CD14-positive monocyte (primary cell): ENCODE results near the gene ATAD3A. TPM values are rescaled to one million over a fixed set of nuclear protein-coding genes. Genes with fewer than 3 reads are reported as not detected.

Experiments used
- DNase-seq, 3 donors: peaks; one replicate each; pipeline ENCODE4 v3.0.0-alpha.2; 2011 to 2022
- H2AFZ ChIP-seq: 2 replicates; pipeline ENCODE4 v1.6.0; 2012; ENCODE audit warnings: mild to moderate bottlenecking, low read depth, low read length, inconsistent platforms; ENCODE audit not compliant: insufficient read depth, poor library complexity, severe bottlenecking
- H3K27ac ChIP-seq, 2 donors: 1 replicate in 1 of 2; 2 replicates in 1 of 2; pipeline ENCODE4 v1.5.1; 2012 to 2013; ENCODE audit warnings: low read length in 2 of 2, control low read depth in 1 of 2, inconsistent platforms in 1 of 2, low read depth in 1 of 2, mild to moderate bottlenecking in 1 of 2
- H3K27me3 ChIP-seq, 2 donors: one replicate each; pipeline versions ENCODE4 v1.6.0 to v1.6.1; 2011 to 2013; ENCODE audit warnings: low read length in 2 of 2; ENCODE audit not compliant: control insufficient read depth in 2 of 2, insufficient read depth in 2 of 2
- H3K36me3 ChIP-seq, 2 donors: replicated peaks in 1 of 2; 1 replicate in 1 of 2; 2 replicates in 1 of 2; pipeline versions ENCODE4 v1.5.1 to v1.6.1; 2012 to 2013; ENCODE audit warnings: low read length in 2 of 2, control low read depth in 1 of 2, inconsistent platforms in 1 of 2, mild to moderate bottlenecking in 1 of 2; ENCODE audit not compliant: insufficient read depth in 2 of 2, control insufficient read depth in 1 of 2
- H3K4me1 ChIP-seq, 2 donors: 1 replicate in 1 of 2; 2 replicates in 1 of 2; pipeline versions ENCODE4 v1.5.1 to v1.6.1; 2012 to 2013; ENCODE audit warnings: low read length in 2 of 2, control low read depth in 1 of 2, inconsistent platforms in 1 of 2, mild to moderate bottlenecking in 1 of 2, moderate library complexity in 1 of 2; ENCODE audit not compliant: insufficient read depth in 2 of 2, control insufficient read depth in 1 of 2
- H3K4me2 ChIP-seq: replicated peaks from 2 replicates; pipeline ENCODE3; 2012; ENCODE audit warnings: low read length, moderate library complexity, mild to moderate bottlenecking; ENCODE audit not compliant: poor library complexity, severe bottlenecking; ENCODE audit errors: extremely low read depth
- H3K4me3 ChIP-seq, 3 experiments: fragments of 200-600 bp in 1 of 3; sonication (generic) in 1 of 3; replicated peaks in 1 of 3; 1 replicate in 2 of 3; 2 replicates in 1 of 3; pipeline ENCODE4 v1.5.1; 2011 to 2013; ENCODE audit warnings: low read length in 3 of 3, mild to moderate bottlenecking in 3 of 3, control low read depth in 2 of 3, low read depth in 2 of 3, inconsistent platforms in 1 of 3, moderate library complexity in 1 of 3
- H3K79me2 ChIP-seq: 2 replicates; pipeline ENCODE4 v1.6.0; 2012; ENCODE audit warnings: mild to moderate bottlenecking, control low read depth, inconsistent platforms, low read length, moderate library complexity; ENCODE audit not compliant: insufficient read depth
- H3K9ac ChIP-seq: 2 replicates; pipeline ENCODE4 v1.6.0; 2017; ENCODE audit warnings: low read length, mild to moderate bottlenecking; ENCODE audit not compliant: insufficient read depth, poor library complexity, severe bottlenecking
- H3K9me3 ChIP-seq, 2 donors: replicated peaks in 1 of 2; 1 replicate in 1 of 2; 2 replicates in 1 of 2; pipeline versions ENCODE4 v1.5.1 to v1.6.1; 2012 to 2013; ENCODE audit warnings: low read length in 2 of 2, control low read depth in 1 of 2; ENCODE audit not compliant: control insufficient read depth in 1 of 2, insufficient read depth in 1 of 2
- H4K20me1 ChIP-seq: 2 replicates; pipeline ENCODE4 v1.6.0; 2012; ENCODE audit warnings: mild to moderate bottlenecking, low read length, control low read depth, moderate library complexity; ENCODE audit not compliant: insufficient read depth
- H3K27ac Mint-ChIP-seq, 7 donors: one replicate each; pipeline ENCODE4 v1.8.0; 2020; ENCODE audit warnings: mild to moderate bottlenecking in 7 of 7, mixed read lengths in 7 of 7, moderate library complexity in 6 of 7, inconsistent platforms in 2 of 7
- H3K27me3 Mint-ChIP-seq, 3 donors: one replicate each; pipeline ENCODE4 v1.8.0; 2021 to 2022; ENCODE audit warnings: low read depth in 3 of 3, mild to moderate bottlenecking in 3 of 3, mixed read lengths in 3 of 3, moderate library complexity in 3 of 3, inconsistent platforms in 1 of 3
- H3K36me3 Mint-ChIP-seq, 2 donors: one replicate each; pipeline ENCODE4 v1.8.0; 2020; ENCODE audit warnings: mixed read lengths in 2 of 2, inconsistent platforms in 1 of 2, mild to moderate bottlenecking in 1 of 2
- H3K4me1 Mint-ChIP-seq: one replicate; pipeline ENCODE4 v1.8.0; 2020; ENCODE audit warnings: mild to moderate bottlenecking, mixed read lengths
- H3K4me3 Mint-ChIP-seq, 2 donors: one replicate each; pipeline ENCODE4 v1.8.0; 2020; ENCODE audit warnings: mild to moderate bottlenecking in 2 of 2, mixed read lengths in 2 of 2, moderate library complexity in 1 of 2
- H3K9me3 Mint-ChIP-seq, 7 donors: one replicate each; pipeline ENCODE4 v1.8.0; 2020 to 2022; ENCODE audit warnings: mixed read lengths in 7 of 7, mild to moderate bottlenecking in 6 of 7, moderate library complexity in 6 of 7, inconsistent platforms in 2 of 7
- WGBS: methylation state at CpG from one replicate; pipeline ENCODE4 v1.1.5; 2013; ENCODE audit warnings: missing lambda C conversion rate; ENCODE audit not compliant: insufficient coverage; 5-methylcytosine and 5-hydroxymethylcytosine counted together
- intact Hi-C, 2 donors: fragments of 100-400 bp; cut with micrococcal nuclease; formaldehyde crosslinking; loops; one replicate each; pipeline versions ENCODE4 v1.15.0 to v1.15.1; 2023
- polyA plus RNA-seq, 3 donors: library from polyadenylated mRNA; depleted of rRNA in 1 of 3; unstranded in 2 of 3; stranded (reverse) in 1 of 3; fragments of 300-500 nt in 2 of 3; fragments of >200 nt in 1 of 3; fragmentation: Illumina TruSeq in 2 of 3; gene quantifications; 1 replicate in 2 of 3; 2 replicates in 1 of 3; pipeline ENCODE4 v1.2.3, GENCODE V29; 2012 to 2021
- TF ChIP-seq, protein P1 (sequence below): fragments of 200-600 bp; IDR thresholded peaks from one replicate; pipeline ENCODE4 v1.8.0; 2022; ENCODE audit warnings: antibody characterized with exemption, mild to moderate bottlenecking

Gene ATAD3A
- polyA plus RNA-seq, 3 donors = 4.1 to 14.0 (median 6.4) TPM

DNA sequence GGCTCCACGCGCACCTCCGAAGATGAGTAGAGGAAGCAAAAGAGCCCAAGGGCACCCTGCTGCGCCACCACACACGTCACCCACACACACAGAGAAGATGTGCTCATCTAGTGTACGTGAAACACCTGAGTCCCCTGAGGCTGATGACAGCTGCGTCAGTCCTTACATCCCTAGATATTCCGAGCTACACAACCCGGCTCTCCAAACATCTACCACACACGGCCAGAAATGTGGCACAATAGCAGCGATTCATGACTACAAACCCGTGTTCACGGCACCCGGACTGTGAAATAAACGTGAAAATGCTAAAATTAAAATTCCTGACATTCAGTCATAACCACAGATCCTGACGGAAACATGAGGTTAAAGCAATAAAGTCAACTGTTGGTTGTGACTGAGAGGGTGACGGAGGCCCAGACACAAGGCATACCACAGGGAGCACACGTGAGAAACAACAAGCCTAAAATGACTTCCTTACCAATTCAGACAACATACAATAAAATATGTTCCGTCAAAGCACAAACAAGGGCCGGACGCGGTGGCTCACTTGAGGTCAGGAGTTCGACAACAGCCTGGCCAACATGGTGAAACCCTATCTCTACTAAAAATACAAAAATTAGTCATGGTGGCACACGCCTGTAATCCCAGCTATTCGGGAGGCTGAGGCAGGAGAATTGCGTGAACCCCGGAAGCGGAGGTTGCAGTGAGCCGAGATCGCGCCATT lies 55.4 kb downstream of the ATAD3A start:
- Histone ChIP-seq H3K4me2 (no peak overlapping the region), H3K79me2 (peaks cover 99% of the 10 kb centered on the region), H3K9me3 (no peaks in the 10 kb centered on the region), H3K27me3 (no peaks in the 10 kb centered on the region), H3K4me1 (no peaks in the 10 kb centered on the region), H3K36me3 (peaks cover 51 to 76% of the 10 kb centered on the region in 2 donors), H3K9ac (no peak overlapping the region), H3K27ac (peak overlapping the region in 1 of 2 donors; percentile 36), H3K4me3 (no peak overlapping the region), H4K20me1 (peaks cover 97% of the 10 kb centered on the region), H2AFZ (no peak overlapping the region)
- WGBS = 95% methylated on average over 13 of the region's 31 CpGs
- peaks cover 18% of the 10 kb centered on the region for H3K4me1 Mint-ChIP-seq
- no peaks in the 10 kb centered on the region for H3K9me3 Mint-ChIP-seq
- intact Hi-C loops = no loop called here
- peak overlapping the region in 2 of 7 donors; percentile 33 to 74 for H3K27ac Mint-ChIP-seq
- TF ChIP-seq, protein P1, sequence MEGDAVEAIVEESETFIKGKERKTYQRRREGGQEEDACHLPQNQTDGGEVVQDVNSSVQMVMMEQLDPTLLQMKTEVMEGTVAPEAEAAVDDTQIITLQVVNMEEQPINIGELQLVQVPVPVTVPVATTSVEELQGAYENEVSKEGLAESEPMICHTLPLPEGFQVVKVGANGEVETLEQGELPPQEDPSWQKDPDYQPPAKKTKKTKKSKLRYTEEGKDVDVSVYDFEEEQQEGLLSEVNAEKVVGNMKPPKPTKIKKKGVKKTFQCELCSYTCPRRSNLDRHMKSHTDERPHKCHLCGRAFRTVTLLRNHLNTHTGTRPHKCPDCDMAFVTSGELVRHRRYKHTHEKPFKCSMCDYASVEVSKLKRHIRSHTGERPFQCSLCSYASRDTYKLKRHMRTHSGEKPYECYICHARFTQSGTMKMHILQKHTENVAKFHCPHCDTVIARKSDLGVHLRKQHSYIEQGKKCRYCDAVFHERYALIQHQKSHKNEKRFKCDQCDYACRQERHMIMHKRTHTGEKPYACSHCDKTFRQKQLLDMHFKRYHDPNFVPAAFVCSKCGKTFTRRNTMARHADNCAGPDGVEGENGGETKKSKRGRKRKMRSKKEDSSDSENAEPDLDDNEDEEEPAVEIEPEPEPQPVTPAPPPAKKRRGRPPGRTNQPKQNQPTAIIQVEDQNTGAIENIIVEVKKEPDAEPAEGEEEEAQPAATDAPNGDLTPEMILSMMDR = no peak
- H3K36me3 Mint-ChIP-seq = peaks cover 50 to 76% of the 10 kb centered on the region in 2 donors
- peaks cover 0 to 3% (median 1%) of the 10 kb centered on the region in 3 donors for H3K27me3 Mint-ChIP-seq
- DNase-seq = no peak
- H3K4me3 Mint-ChIP-seq = no peak overlapping the region

DNA sequence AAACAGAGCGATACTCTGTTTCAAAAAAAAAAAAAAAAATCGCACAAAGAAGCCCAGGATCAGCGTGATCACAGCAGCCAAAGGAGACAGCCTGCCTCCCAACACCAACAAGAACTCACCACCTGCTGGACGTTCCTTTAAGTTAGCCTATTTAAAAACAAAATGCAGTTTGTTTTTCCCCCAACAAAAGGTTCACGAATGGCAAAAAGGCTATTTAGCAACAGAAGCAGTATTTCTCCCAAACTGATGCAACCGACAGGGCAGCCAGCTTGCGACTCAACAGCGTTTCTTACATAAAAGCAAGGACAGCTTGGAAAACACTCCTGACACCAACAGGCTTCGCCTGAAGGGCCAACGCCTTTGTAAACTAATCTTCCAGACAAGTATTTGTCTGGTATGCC lies 55.9 kb downstream of the ATAD3A start:
- Mint-ChIP-seq H3K9me3 (no peaks in the 10 kb centered on the region), H3K27me3 (peaks cover 0 to 3% (median 1%) of the 10 kb centered on the region in 3 donors), H3K4me1 (peaks cover 21% of the 10 kb centered on the region), H3K4me3 (no peak overlapping the region), H3K36me3 (peaks cover 45 to 76% of the 10 kb centered on the region in 2 donors), H3K27ac (peak overlapping the region in 1 of 7 donors; percentile 74)
- intact Hi-C loops = no loop called here
- WGBS = 83% methylated on average over 8 of the region's 10 CpGs
- DNase-seq = no peak
- H3K36me3 ChIP-seq = peaks cover 47 to 71% of the 10 kb centered on the region in 2 donors
- H3K4me2 ChIP-seq = no peak overlapping the region
- H3K27ac ChIP-seq = peak overlapping the region in 1 of 2 donors; percentile 7
- TF ChIP-seq, protein P1 = no peak
- H3K27me3 ChIP-seq = no peaks in the 10 kb centered on the region
- H4K20me1 ChIP-seq = peaks cover 96% of the 10 kb centered on the region
- no peak overlapping the region for H2AFZ ChIP-seq
- H3K4me3 ChIP-seq = no peak overlapping the region
- H3K9ac ChIP-seq = no peak overlapping the region
- H3K4me1 ChIP-seq = peaks cover 2 to 5% of the 10 kb centered on the region in 2 donors
- H3K79me2 ChIP-seq = peaks cover 99% of the 10 kb centered on the region
- no peaks in the 10 kb centered on the region for H3K9me3 ChIP-seq
